Measurements from ENCODE around the gene SLCO2A1. TPM values are rescaled to one million over a fixed set of nuclear protein-coding genes. Genes with fewer than 3 reads are reported as not detected.

The SLCO2A1 gene
- total RNA-seq, 1 donor from 2014 or later, result 2.5 TPM

DNA sequence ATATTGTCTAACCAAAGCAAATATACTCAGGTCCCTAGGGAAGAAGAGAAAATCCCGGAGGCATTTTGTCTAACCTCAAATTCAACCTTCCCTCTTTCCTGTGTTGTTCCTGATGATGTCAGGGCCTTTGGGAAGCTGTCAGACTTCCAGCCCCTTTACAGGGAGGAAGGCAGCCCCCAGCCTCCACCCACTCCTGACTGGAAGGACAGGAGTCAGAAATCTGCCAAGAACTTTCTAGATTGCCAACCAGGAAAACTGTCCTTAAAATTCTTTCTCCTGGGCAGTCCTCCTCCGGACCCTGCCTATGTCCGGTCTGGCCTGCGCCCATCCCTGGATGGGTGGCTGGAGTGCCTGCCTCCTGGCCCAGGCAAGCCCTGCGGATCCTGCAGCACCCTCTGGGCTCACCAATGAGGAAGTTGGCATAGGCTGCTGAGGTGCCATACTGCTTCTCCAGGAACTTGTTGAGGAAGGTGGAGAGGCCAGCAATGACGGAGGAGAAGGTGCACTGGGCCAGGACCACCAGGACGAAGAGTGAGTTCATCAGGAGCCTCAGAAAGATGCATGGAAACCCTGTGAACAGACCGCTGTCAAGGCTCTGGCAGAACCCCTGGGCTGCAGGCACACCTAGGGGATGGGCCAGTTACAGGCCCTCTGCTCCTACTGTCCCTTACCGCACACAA, 81.5 kb downstream of the SLCO2A1 start:
- H3K27me3 ChIP-seq (ENCODE audit: control insufficient read depth, insufficient read depth, low read length), result no peaks in the 10 kb centered on the region
- no peak for TF ChIP-seq CTCF (IDR thresholded peaks at IDR 0.05; ENCODE audit: insufficient read depth, low read length, poor library complexity, severe bottlenecking)
- H3K36me3 ChIP-seq (ENCODE audit: control insufficient read depth, insufficient read depth, low read length), result no peaks in the 10 kb centered on the region
- no peak overlapping the region for H3K4me3 ChIP-seq (ENCODE audit: low read depth, low read length)
- no peak for DNase-seq (ENCODE audit: low read depth)

GRCh38 chr3:133945381-133946095, 84.2 kb downstream of the SLCO2A1 start:
- Histone ChIP-seq H3K4me3 (ENCODE audit: low read depth, low read length) (no peak overlapping the region), H3K27me3 (ENCODE audit: control insufficient read depth, insufficient read depth, low read length) (no peaks in the 10 kb centered on the region), H3K36me3 (ENCODE audit: control insufficient read depth, insufficient read depth, low read length) (no peaks in the 10 kb centered on the region)
- TF ChIP-seq CTCF (IDR thresholded peaks at IDR 0.05; ENCODE audit: insufficient read depth, low read length, poor library complexity, severe bottlenecking), result no peak
- DNase-seq (ENCODE audit: low read depth), result no peak

DNA sequence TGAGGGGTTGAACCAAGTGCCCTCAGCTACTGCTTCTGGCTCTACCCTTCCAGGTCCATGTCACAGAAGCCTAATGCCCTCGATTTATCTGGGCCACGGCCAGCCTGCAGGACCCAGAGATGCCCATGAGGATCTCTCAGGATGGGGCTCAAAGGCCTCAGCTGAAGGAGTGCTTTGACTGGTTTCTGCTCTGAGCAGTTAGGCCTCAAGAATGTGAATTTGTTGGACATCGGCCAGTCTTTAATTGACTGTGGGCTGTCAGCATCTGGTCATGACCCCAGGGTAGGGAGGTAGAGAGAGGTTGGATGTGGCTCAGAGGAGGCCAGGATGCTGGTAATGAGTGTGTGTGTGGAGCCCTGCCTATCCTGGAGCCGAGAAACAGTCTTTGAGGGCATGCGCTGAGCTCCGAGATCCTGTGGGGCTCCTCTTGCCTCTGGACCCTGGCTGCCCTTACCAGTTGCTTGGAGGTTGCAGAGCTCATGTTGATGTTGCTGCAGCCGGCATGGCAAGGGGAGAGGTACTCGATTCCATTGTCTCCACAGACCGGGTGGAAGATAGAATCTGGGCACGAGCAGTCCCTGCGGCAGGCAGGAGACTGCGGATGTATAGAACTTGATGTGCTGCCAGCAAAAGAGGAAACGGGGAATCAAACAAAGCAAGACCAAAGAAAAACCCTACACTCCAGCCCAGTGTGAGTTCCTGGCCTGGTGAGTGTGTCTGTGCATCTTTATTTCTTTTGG, 84.9 kb downstream of the SLCO2A1 start:
- no peak for TF ChIP-seq CTCF (IDR thresholded peaks at IDR 0.05; ENCODE audit: insufficient read depth, low read length, poor library complexity, severe bottlenecking)
- no peaks in the 10 kb centered on the region for H3K36me3 ChIP-seq (ENCODE audit: control insufficient read depth, insufficient read depth, low read length)
- peak; percentile 42 for DNase-seq (ENCODE audit: low read depth)
- no peak overlapping the region for H3K4me3 ChIP-seq (ENCODE audit: low read depth, low read length)
- no peaks in the 10 kb centered on the region for H3K27me3 ChIP-seq (ENCODE audit: control insufficient read depth, insufficient read depth, low read length)

DNA sequence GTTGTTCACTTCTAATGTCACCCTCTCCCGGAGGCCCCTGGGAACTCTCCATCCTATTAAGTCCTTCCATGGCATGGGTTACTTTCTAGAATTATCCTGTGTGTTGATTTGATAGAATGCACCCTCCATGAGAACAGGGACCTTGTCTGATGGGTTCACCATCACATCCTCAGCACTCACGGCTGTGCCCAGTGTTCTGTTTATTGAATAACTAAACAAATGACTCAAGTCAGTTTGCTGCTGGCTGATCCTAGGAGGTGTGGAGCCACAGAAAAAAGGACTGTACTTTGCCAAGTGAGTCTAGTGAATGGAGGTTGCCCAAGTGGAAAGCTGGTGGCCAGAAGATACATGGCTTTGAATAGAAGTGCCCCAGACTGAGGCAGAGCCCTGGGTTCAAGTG, 85.5 kb downstream of the SLCO2A1 start:
- no peak overlapping the region for H3K4me3 ChIP-seq (ENCODE audit: low read depth, low read length)
- no peaks in the 10 kb centered on the region for H3K27me3 ChIP-seq (ENCODE audit: control insufficient read depth, insufficient read depth, low read length)
- TF ChIP-seq CTCF (IDR thresholded peaks at IDR 0.05; ENCODE audit: insufficient read depth, low read length, poor library complexity, severe bottlenecking), result no peak
- peak; percentile 12 for DNase-seq (ENCODE audit: low read depth)
- no peaks in the 10 kb centered on the region for H3K36me3 ChIP-seq (ENCODE audit: control insufficient read depth, insufficient read depth, low read length)

GRCh38 chr3:133943639-133944141, 86.0 kb downstream of the SLCO2A1 start:
- H3K27me3 ChIP-seq (ENCODE audit: control insufficient read depth, insufficient read depth, low read length), result no peaks in the 10 kb centered on the region
- TF ChIP-seq CTCF (IDR thresholded peaks at IDR 0.05; ENCODE audit: insufficient read depth, low read length, poor library complexity, severe bottlenecking), result no peak
- DNase-seq (ENCODE audit: low read depth), result peak; percentile 86
- no peak overlapping the region for H3K4me3 ChIP-seq (ENCODE audit: low read depth, low read length)
- no peaks in the 10 kb centered on the region for H3K36me3 ChIP-seq (ENCODE audit: control insufficient read depth, insufficient read depth, low read length)

Data from kidney epithelial cell (primary cell).